CD4-positive, alpha-beta memory T cell (primary cell): ENCODE results near the gene PPT2. TPM values are rescaled to one million over a fixed set of nuclear protein-coding genes. Genes with fewer than 3 reads are reported as not detected.
"Not testable (repeated sequence)": the region's sequence is repeated elsewhere in the genome, so short reads cannot be mapped to it uniquely, and the experiment has no call there.

Experiments
- CTCF ChIA-PET: fragments of 350-600 bp; sonication (Branson Sonifier 250); formaldehyde crosslinking; loops from one replicate; lab custom pipeline; 2021; ENCODE audit warnings: inconsistent platforms; ENCODE audit not compliant: partially characterized antibody; lab: Charles Lee
- POLR2A ChIA-PET: fragments of 350-600 bp; sonication (Branson Sonifier 250); formaldehyde crosslinking; loops from one replicate; lab custom pipeline; 2021; ENCODE audit not compliant: partially characterized antibody; lab: Charles Lee
- DNase-seq, 5 donors: peaks; one replicate each; pipeline versions ENCODE4 v3.0.0 to v3.0.0-alpha.2; 2020 to 2022; ENCODE audit warnings: mixed read lengths in 1 of 5
- H3K27ac ChIP-seq: one replicate; pipeline ENCODE4 v1.7.0; 2013; ENCODE audit warnings: low read depth, low read length
- H3K27me3 ChIP-seq: 2 replicates; pipeline ENCODE4 v1.7.0; 2013; ENCODE audit warnings: mild to moderate bottlenecking, low read length, moderate library complexity; ENCODE audit not compliant: insufficient read depth
- H3K36me3 ChIP-seq: 2 replicates; pipeline ENCODE4 v1.7.0; 2013; ENCODE audit warnings: mild to moderate bottlenecking, low read length, moderate library complexity; ENCODE audit not compliant: insufficient read depth
- H3K4me1 ChIP-seq: 2 replicates; pipeline ENCODE4 v1.7.0; 2013; ENCODE audit warnings: mild to moderate bottlenecking, low read length, moderate library complexity; ENCODE audit not compliant: insufficient read depth
- H3K4me3 ChIP-seq, 2 donors: one replicate each; pipeline ENCODE4 v1.7.0; 2013; ENCODE audit warnings: low read length in 2 of 2, mild to moderate bottlenecking in 1 of 2
- H3K9me3 ChIP-seq, 2 donors: one replicate each; pipeline ENCODE4 v1.7.0; 2013; ENCODE audit warnings: low read length in 2 of 2, control low read depth in 1 of 2; ENCODE audit not compliant: control insufficient read depth in 1 of 2
- H3K27ac Mint-ChIP-seq, 7 donors: one replicate each; pipeline ENCODE4 v1.8.0; 2020 to 2021; ENCODE audit warnings: mixed read lengths in 7 of 7, mild to moderate bottlenecking in 6 of 7, inconsistent platforms in 3 of 7, moderate library complexity in 3 of 7
- H3K27me3 Mint-ChIP-seq, 2 donors: one replicate each; pipeline ENCODE4 v1.8.0; 2020 to 2021; ENCODE audit warnings: mixed read lengths in 2 of 2
- H3K36me3 Mint-ChIP-seq, 2 donors: one replicate each; pipeline ENCODE4 v1.8.0; 2020 to 2021; ENCODE audit warnings: mixed read lengths in 2 of 2, inconsistent platforms in 1 of 2, mild to moderate bottlenecking in 1 of 2
- H3K4me1 Mint-ChIP-seq, 4 donors: one replicate each; pipeline ENCODE4 v1.8.0; 2020 to 2021; ENCODE audit warnings: mixed read lengths in 4 of 4, mild to moderate bottlenecking in 1 of 4
- H3K4me3 Mint-ChIP-seq, 8 donors: one replicate each; pipeline ENCODE4 v1.8.0; 2020 to 2021; ENCODE audit warnings: mixed read lengths in 8 of 8, mild to moderate bottlenecking in 7 of 8, moderate library complexity in 6 of 8, inconsistent platforms in 3 of 8
- H3K9me3 Mint-ChIP-seq, 8 donors: one replicate each; pipeline ENCODE4 v1.8.0; 2020 to 2021; ENCODE audit warnings: mixed read lengths in 8 of 8, mild to moderate bottlenecking in 5 of 8, inconsistent platforms in 3 of 8, moderate library complexity in 1 of 8
- intact Hi-C: fragments of 100-400 bp; cut with micrococcal nuclease; formaldehyde crosslinking; loops from one replicate; pipeline ENCODE4 v1.15.1; 2023
- polyA plus RNA-seq, 2 donors: library from polyadenylated mRNA; unstranded; fragments of 300-500 nt; fragmentation: Illumina TruSeq; gene quantifications; one replicate each; pipeline ENCODE4 v1.2.3, GENCODE V29; 2021
- total RNA-seq, 2 experiments: library from RNA; stranded (reverse); gene quantifications; one replicate each; pipeline ENCODE4 v1.2.3, GENCODE V29; 2021

PPT2 gene
- total and polyA plus RNA-seq, 4 experiments from 2014 or later = 3.8 to 15.4 (median 8.2) TPM

- CTCF ChIA-PET = interaction anchor here (2.4 kb wide), 1 partner anchor 64 kb away, joined by 8 read pairs; no protein-coding TSS in a partner anchor
- Mint-ChIP-seq H3K27me3 (peaks cover 0 to 2% of the 10 kb centered on the region in 2 donors), H3K4me1 (peaks cover 24 to 40% (median 32%) of the 10 kb centered on the region in 4 donors), H3K4me3 (peak overlapping the region; percentile 4 to 63 (median 34)), H3K36me3 (peaks cover 4 to 22% of the 10 kb centered on the region in 2 donors), H3K9me3 (peaks cover 0 to 3% (median 0%) of the 10 kb centered on the region in 8 donors), H3K27ac (peak overlapping the region in 2 of 7 donors; percentile 57 to 79)
- peaks cover 28% of the 10 kb centered on the region for H3K4me1 ChIP-seq
- POLR2A ChIA-PET = interaction anchor here (1.2 to 8.6 kb wide), 3 partner anchors 23 to 61 kb away, joined by 3 to 188 read pairs (median 49); partner anchors contain the start of genes AGPAT1, GPSM3 and PBX2
- H3K27ac ChIP-seq = no peak overlapping the region
- peaks cover 5% of the 10 kb centered on the region for H3K36me3 ChIP-seq
- no peak overlapping the region for H3K4me3 ChIP-seq
- H3K27me3 ChIP-seq = no peaks in the 10 kb centered on the region
- intact Hi-C loops = loop anchor here (2.0 kb wide), 1 partner anchor 17 kb away; no protein-coding TSS in a partner anchor
- no peaks in the 10 kb centered on the region for H3K9me3 ChIP-seq
- no peak for DNase-seq
These were observed 22.4 kb upstream of the PPT2 start for GRCh38 chr6:32131439-32131948.

DNA sequence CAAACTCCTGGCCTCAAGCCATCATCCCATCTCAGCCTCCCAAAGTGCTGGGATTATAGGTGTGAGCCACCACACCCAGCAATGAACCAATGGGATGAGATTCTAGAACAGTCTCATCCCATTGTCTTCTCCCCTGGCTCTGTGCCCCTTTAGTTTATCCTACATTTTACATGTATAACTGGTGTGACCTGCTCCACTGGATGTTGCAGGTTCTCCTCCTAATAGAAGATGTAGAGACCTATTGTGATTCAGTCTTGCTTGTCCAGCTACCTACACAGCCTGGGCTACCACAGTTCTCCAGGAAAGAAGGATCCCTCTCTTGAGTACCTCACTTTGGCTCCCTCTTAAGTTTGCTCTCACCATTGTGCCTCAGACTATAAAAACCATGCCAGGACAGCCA, 21.8 kb upstream of the PPT2 start:
- no peaks in the 10 kb centered on the region for H3K36me3 ChIP-seq
- ChIA-PET POLR2A (interaction anchor here (5.3 to 8.6 kb wide), 2 partner anchors 45 to 60 kb away, joined by 49 to 188 read pairs; partner anchors contain the start of genes AGPAT1, GPSM3 and PBX2), CTCF (interaction anchor here (2.4 kb wide), 1 partner anchor 63 kb away, joined by 8 read pairs; no protein-coding TSS in a partner anchor)
- DNase-seq = no peak
- H3K27me3 Mint-ChIP-seq = peaks cover 0 to 2% of the 10 kb centered on the region in 2 donors
- intact Hi-C loops = no loop called here
- H3K4me1 ChIP-seq = peaks cover 22% of the 10 kb centered on the region
- peak overlapping the region in 1 of 7 donors; percentile 43 for H3K27ac Mint-ChIP-seq
- H3K4me1 Mint-ChIP-seq = peaks cover 18 to 34% (median 26%) of the 10 kb centered on the region in 4 donors
- no peak overlapping the region for H3K4me3 ChIP-seq
- no peaks in the 10 kb centered on the region for H3K27me3 ChIP-seq
- H3K27ac ChIP-seq = no peak overlapping the region
- H3K4me3 Mint-ChIP-seq = peak overlapping the region in 2 of 8 donors; percentile 8 to 41
- H3K9me3 Mint-ChIP-seq = peaks cover 0 to 3% (median 0%) of the 10 kb centered on the region in 8 donors
- H3K36me3 Mint-ChIP-seq = peaks cover under 1 to 18% of the 10 kb centered on the region in 2 donors
- H3K9me3 ChIP-seq = no peaks in the 10 kb centered on the region

GRCh38 chr6:32133786-32134185, 20.2 kb upstream of the PPT2 start:
- Histone ChIP-seq H3K27me3 (no peaks in the 10 kb centered on the region), H3K4me1 (peaks cover 11% of the 10 kb centered on the region), H3K9me3 (no peaks in the 10 kb centered on the region), H3K27ac (no peak overlapping the region), H3K36me3 (no peaks in the 10 kb centered on the region), H3K4me3 (no peak overlapping the region)
- no peak overlapping the region for H3K27ac Mint-ChIP-seq
- peaks cover 7 to 17% (median 12%) of the 10 kb centered on the region in 4 donors for H3K4me1 Mint-ChIP-seq
- DNase-seq = no peak
- no peak overlapping the region for H3K4me3 Mint-ChIP-seq
- ChIA-PET POLR2A (no interaction called here), CTCF (no interaction called here)
- H3K9me3 Mint-ChIP-seq = peaks cover 0 to 3% (median 0%) of the 10 kb centered on the region in 8 donors
- H3K36me3 Mint-ChIP-seq = peaks cover 0 to 7% of the 10 kb centered on the region in 2 donors
- intact Hi-C loops = no loop called here
- H3K27me3 Mint-ChIP-seq = peaks cover 0 to 2% of the 10 kb centered on the region in 2 donors

- H3K4me1 Mint-ChIP-seq = no peaks in the 10 kb centered on the region
- H3K9me3 Mint-ChIP-seq = peaks cover 0 to 2% (median 0%) of the 10 kb centered on the region in 8 donors
- Histone ChIP-seq H3K27me3 (no peaks in the 10 kb centered on the region), H3K36me3 (no peaks in the 10 kb centered on the region), H3K4me3 (no peak overlapping the region), H3K4me1 (no peaks in the 10 kb centered on the region), H3K27ac (no peak overlapping the region), H3K9me3 (no peaks in the 10 kb centered on the region)
- H3K27ac Mint-ChIP-seq = no peak overlapping the region
- no peaks in the 10 kb centered on the region for H3K36me3 Mint-ChIP-seq
- no peak for DNase-seq
- ChIA-PET CTCF (no interaction called here), POLR2A (no interaction called here)
- intact Hi-C loops = no loop called here
- peaks cover 0 to 1% of the 10 kb centered on the region in 2 donors for H3K27me3 Mint-ChIP-seq
- H3K4me3 Mint-ChIP-seq = no peak overlapping the region
These were observed 16.5 kb upstream of the PPT2 start for GRCh38 chr6:32137454-32137853.

DNA sequence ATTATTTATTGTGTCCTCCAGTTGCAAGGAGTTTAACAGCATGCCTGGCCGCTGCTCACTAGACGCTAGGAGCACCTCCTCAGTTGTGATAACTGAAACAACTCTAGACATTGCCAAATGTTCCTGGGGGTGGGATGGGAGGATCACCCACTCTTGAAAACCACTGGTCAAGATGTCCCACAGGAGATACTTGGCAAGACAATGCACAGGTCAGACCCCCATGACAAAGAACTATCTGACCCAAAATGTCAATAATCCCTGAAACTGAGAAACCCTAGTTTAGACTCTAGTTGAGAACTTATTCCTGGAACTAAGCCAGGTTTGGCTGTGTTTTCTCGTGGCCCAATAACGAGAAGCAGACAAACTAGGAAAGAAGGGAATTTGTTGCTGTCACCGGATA, 14.4 kb upstream of the PPT2 start:
- intact Hi-C loops = no loop called here
- H3K9me3 Mint-ChIP-seq = peaks cover 0 to 2% (median 0%) of the 10 kb centered on the region in 8 donors
- POLR2A ChIA-PET = interaction anchor here (1.5 kb wide), 1 partner anchor 56 kb away, joined by 4 read pairs; no protein-coding TSS in a partner anchor
- Histone ChIP-seq H3K27ac (no peak overlapping the region), H3K27me3 (no peaks in the 10 kb centered on the region), H3K36me3 (no peaks in the 10 kb centered on the region), H3K9me3 (no peaks in the 10 kb centered on the region), H3K4me1 (no peaks in the 10 kb centered on the region), H3K4me3 (no peak overlapping the region)
- CTCF ChIA-PET = no interaction called here
- no peaks in the 10 kb centered on the region for H3K4me1 Mint-ChIP-seq
- H3K36me3 Mint-ChIP-seq = no peaks in the 10 kb centered on the region
- no peak overlapping the region for H3K4me3 Mint-ChIP-seq
- H3K27me3 Mint-ChIP-seq = peaks cover 2 to 3% of the 10 kb centered on the region in 2 donors
- no peak for DNase-seq
- no peak overlapping the region for H3K27ac Mint-ChIP-seq

- Histone ChIP-seq H3K4me1 (no peaks in the 10 kb centered on the region), H3K4me3 (no peak overlapping the region), H3K27me3 (no peaks in the 10 kb centered on the region), H3K9me3 (no peaks in the 10 kb centered on the region), H3K36me3 (no peaks in the 10 kb centered on the region), H3K27ac (no peak overlapping the region)
- Mint-ChIP-seq H3K36me3 (no peaks in the 10 kb centered on the region), H3K4me1 (no peaks in the 10 kb centered on the region), H3K9me3 (peaks cover 0 to 2% (median 0%) of the 10 kb centered on the region in 8 donors), H3K27me3 (peaks cover 2 to 3% of the 10 kb centered on the region in 2 donors), H3K4me3 (no peak overlapping the region), H3K27ac (no peak overlapping the region)
- ChIA-PET CTCF (interaction anchor here (0.6 kb wide), 1 partner anchor 305 kb away, joined by 3 read pairs; no protein-coding TSS in a partner anchor), POLR2A (interaction anchor here (0.6 kb wide), 1 partner anchor 804 kb away, joined by 6 read pairs; no protein-coding TSS in a partner anchor)
- intact Hi-C loops = no loop called here
- DNase-seq = no peak
These were observed 13.4 kb upstream of the PPT2 start for GRCh38 chr6:32140420-32141046.

DNA sequence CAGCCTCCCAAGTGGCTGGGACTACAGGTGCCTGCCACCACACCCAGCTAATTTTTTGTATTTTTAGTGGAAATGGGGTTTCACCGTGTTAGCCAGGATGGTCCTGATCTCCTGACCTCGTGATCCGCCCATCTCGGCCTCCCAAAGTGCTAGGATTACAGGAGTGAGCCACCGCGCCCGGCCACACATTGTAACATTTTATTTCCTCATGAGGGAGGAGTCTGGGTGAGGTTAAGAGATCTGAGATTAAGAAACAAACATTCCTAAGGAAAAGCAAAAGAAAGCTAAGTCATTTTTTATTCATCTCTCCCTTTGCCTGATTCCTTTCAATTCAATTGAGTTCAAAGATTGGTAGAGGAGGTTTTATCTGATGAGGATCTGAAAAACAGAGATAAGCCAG, 9.7 kb upstream of the PPT2 start:
- H3K36me3 Mint-ChIP-seq, H3K27ac Mint-ChIP-seq, DNase-seq, H3K27me3 ChIP-seq, H3K4me3 ChIP-seq, H3K9me3 Mint-ChIP-seq, POLR2A ChIA-PET, H3K4me1 ChIP-seq, H3K36me3 ChIP-seq, H3K27ac ChIP-seq, H3K4me3 Mint-ChIP-seq, H3K9me3 ChIP-seq, intact Hi-C loops: not testable (repeated sequence)
- H3K4me1 Mint-ChIP-seq = peaks cover 4 to 21% (median 12%) of the 10 kb centered on the region in 4 donors
- CTCF ChIA-PET = interaction anchor here (0.5 kb wide), 1 partner anchor 436 kb away, joined by 4 read pairs; no protein-coding TSS in a partner anchor
- H3K27me3 Mint-ChIP-seq = peaks cover 12 to 17% of the 10 kb centered on the region in 2 donors
